Measurements from ENCODE around the gene NTPCR. TPM values are rescaled to one million over a fixed set of nuclear protein-coding genes. Genes with fewer than 3 reads are reported as not detected.
"Not testable (repeated sequence)": the region's sequence is repeated elsewhere in the genome, so short reads cannot be mapped to it uniquely, and the experiment has no call there.

NTPCR gene
- total RNA-seq, 2 donors from 2014 or later: 57.0 to 64.8 TPM

- Histone ChIP-seq H3K4me3 (no peak overlapping the region), H3K27me3 (no peaks in the 10 kb centered on the region), H3K36me3 (no peaks in the 10 kb centered on the region), H3K27ac (no peak overlapping the region), H3K9ac (ENCODE audit: low read depth in 2 of 2, low read length in 2 of 2) (no peak overlapping the region), H3K4me1 (no peaks in the 10 kb centered on the region), H3K9me3 (no peaks in the 10 kb centered on the region)
- intact Hi-C loops (cut with DNase I): no loop called here
- TF ChIP-seq CTCF (IDR thresholded peaks at IDR 0.05): no peak
- DNase-seq: no peak
Observed at GRCh38 chr1:232921381-232921780, 29.0 kb upstream of the NTPCR start.

DNA sequence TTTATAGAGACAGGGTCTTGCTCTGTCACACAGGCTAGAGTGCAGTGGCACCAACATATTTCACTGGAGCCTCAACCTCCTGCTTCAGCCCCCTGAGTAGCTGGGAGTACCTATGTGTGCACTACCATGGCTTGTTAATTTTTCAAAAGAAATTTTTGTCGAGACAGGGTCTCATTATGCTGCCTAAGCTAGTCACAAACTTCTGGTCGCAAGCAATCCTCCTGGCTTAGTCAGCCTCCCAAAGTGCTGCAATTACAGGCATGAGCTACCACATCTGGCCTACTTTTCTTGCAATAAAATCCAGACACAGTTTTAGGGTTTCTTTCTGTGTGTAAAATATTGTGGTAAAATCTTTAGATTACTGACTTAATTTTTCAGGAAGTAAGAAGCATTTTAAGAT lies 27.9 kb upstream of the NTPCR start:
- Histone ChIP-seq H3K4me3 (no peak overlapping the region), H3K9me3 (no peaks in the 10 kb centered on the region), H3K27me3 (no peaks in the 10 kb centered on the region), H3K4me1 (no peaks in the 10 kb centered on the region), H3K9ac (ENCODE audit: low read depth in 2 of 2, low read length in 2 of 2) (no peak overlapping the region), H3K27ac (no peak overlapping the region), H3K36me3 (no peaks in the 10 kb centered on the region)
- no peak for TF ChIP-seq CTCF (IDR thresholded peaks at IDR 0.05)
- DNase-seq: no peak
- intact Hi-C loops (cut with DNase I): no loop called here

DNA sequence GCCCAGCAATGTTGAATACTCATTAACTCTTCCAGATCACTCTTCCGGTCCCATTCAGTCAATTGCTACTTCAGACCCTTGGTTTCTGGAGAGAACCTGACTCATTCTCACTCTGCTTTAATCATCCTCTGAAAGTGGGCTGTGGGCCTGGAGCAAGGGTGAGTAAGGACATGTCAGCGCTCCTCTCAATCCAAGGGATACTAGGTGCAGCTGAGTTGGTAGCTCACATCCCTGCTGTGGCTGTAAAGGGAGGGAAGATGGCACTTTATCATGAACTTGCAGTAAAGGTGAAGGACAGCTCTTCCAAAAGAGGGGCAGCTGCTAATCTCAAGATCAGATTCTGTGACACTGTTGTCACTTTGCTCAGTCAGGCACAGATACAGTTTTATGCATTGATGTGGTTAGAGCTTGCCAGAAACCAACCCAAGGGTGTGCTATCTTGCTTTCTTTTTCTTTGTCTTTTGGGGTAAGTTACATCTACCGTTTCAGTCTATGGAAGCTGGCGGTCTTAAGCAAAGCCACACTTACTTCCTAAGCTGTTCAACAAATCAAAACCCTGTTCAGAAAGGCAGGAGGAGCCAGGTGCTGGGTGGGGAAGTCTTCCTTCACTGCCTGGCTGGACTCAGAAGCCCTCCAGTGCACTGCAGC lies 26.5 kb upstream of the NTPCR start:
- no peak overlapping the region for H3K4me3 ChIP-seq
- no peak overlapping the region for H3K27ac ChIP-seq
- no peaks in the 10 kb centered on the region for H3K4me1 ChIP-seq
- H3K27me3 ChIP-seq: no peaks in the 10 kb centered on the region
- no peaks in the 10 kb centered on the region for H3K9me3 ChIP-seq
- no peak for TF ChIP-seq CTCF (IDR thresholded peaks at IDR 0.05)
- no peaks in the 10 kb centered on the region for H3K36me3 ChIP-seq
- DNase-seq: no peak
- no peak overlapping the region for H3K9ac ChIP-seq (ENCODE audit: low read depth in 2 of 2, low read length in 2 of 2)
- intact Hi-C loops (cut with DNase I): no loop called here

DNA sequence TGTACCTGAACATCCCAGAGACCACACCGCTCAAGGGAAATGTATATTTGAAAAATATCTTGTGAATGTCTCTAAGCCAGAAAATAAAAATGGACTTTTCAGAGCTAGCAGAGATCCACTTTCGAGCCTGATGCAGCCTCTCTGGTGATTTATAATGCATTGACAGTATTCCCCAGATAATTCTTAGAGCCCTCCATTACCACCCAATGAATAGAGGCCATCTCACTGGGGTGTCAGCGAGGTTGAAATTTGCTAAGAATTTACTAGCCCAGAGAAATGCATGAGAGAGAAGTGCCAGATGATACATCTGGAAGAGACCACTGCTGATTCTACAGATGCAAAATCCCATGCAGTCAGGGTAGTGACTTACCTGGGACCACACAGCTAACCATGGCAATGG lies 25.5 kb upstream of the NTPCR start:
- Histone ChIP-seq H3K27me3 (no peaks in the 10 kb centered on the region), H3K27ac (no peak overlapping the region), H3K4me3 (no peak overlapping the region), H3K4me1 (no peaks in the 10 kb centered on the region), H3K9ac (ENCODE audit: low read depth in 2 of 2, low read length in 2 of 2) (no peak overlapping the region), H3K36me3 (no peaks in the 10 kb centered on the region), H3K9me3 (no peaks in the 10 kb centered on the region)
- intact Hi-C loops (cut with DNase I): no loop called here
- TF ChIP-seq CTCF (IDR thresholded peaks at IDR 0.05): no peak
- no peak for DNase-seq

DNA sequence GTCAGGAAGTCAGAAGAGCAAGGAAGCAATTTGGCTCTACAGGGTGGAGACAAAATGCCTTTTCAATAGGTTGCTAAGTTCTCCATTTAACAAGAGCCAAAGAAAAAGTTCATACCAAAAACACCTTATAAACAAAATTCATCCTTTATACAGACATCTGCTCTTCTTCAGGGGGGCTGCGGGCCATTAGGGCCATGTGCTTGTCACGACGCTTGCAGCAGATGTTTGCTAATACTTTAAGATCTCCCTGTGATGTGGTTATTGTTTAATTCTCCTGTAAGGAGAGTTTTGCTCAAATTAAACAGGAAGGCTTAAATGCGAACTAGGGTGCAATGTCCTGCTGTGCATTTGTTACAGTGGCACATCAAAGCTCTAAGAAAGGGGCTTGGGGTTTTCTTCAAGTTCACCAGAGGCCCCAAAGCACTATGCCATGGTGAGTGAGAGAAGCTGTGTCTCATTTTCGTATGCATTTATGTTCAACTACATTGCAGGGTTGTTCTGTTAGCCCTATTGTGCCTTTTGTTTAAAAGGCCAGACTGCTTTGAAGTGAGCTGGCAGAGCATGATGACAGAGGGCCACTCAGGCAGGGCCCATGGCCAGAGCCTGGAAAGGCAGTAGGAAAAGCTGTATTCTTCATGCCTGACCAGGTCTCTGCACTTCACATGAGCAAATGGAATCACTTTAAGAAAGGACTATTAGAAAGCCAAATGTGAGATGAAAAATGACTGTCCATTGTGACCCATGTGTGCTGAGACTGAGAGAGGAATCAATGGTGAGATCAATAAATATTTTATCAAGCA lies 24.8 kb upstream of the NTPCR start:
- H3K9me3 ChIP-seq: no peaks in the 10 kb centered on the region
- no peaks in the 10 kb centered on the region for H3K4me1 ChIP-seq
- H3K27me3 ChIP-seq: no peaks in the 10 kb centered on the region
- H3K36me3 ChIP-seq: no peaks in the 10 kb centered on the region
- TF ChIP-seq CTCF (IDR thresholded peaks at IDR 0.05): no peak
- intact Hi-C loops (cut with DNase I): no loop called here
- H3K4me3 ChIP-seq: no peak overlapping the region
- H3K27ac ChIP-seq: no peak overlapping the region
- DNase-seq: no peak
- H3K9ac ChIP-seq (ENCODE audit: low read depth in 2 of 2, low read length in 2 of 2): no peak overlapping the region

GRCh38 chr1:232927166-232927565 lies 23.2 kb upstream of the NTPCR start:
- intact Hi-C loops (cut with DNase I); H3K36me3 ChIP-seq; DNase-seq; H3K4me1 ChIP-seq; H3K4me3 ChIP-seq; H3K27ac ChIP-seq; H3K9me3 ChIP-seq; H3K27me3 ChIP-seq; H3K9ac ChIP-seq (ENCODE audit: low read depth in 2 of 2, low read length in 2 of 2): not testable (repeated sequence)
